Mesenchymal stem cell (in vitro differentiated cells and primary cell): Measurements from ENCODE around the gene ASTN2.
A peak's percentile ranks its signal among the peaks of the same experiment; 100 is the strongest.

Experiments used
- DNase-seq: peaks from one replicate; pipeline ENCODE4 v3.0.0-alpha.2; 2013
- H2AFZ ChIP-seq: one replicate; pipeline ENCODE4 v1.6.1; 2013; ENCODE audit warnings: low read depth, mild to moderate bottlenecking, control low read depth, inconsistent platforms, low read length, moderate library complexity
- H2AK5ac ChIP-seq: 2 replicates; pipeline ENCODE4 v1.6.1; 2013; ENCODE audit warnings: low read length, moderate library complexity, mild to moderate bottlenecking, inconsistent platforms; ENCODE audit not compliant: severe bottlenecking
- H2BK120ac ChIP-seq: one replicate; pipeline ENCODE4 v1.6.1; 2013; ENCODE audit warnings: low read depth, mild to moderate bottlenecking, inconsistent platforms, low read length, moderate library complexity
- H2BK12ac ChIP-seq, 2 experiments: one replicate each; pipeline ENCODE4 v1.6.1; 2013; ENCODE audit warnings: inconsistent platforms in 2 of 2, low read length in 2 of 2, mild to moderate bottlenecking in 2 of 2, moderate library complexity in 2 of 2, control low read depth in 1 of 2
- H2BK15ac ChIP-seq: one replicate; pipeline ENCODE4 v1.6.1; 2013; ENCODE audit warnings: mild to moderate bottlenecking, low read depth, inconsistent platforms; ENCODE audit not compliant: poor library complexity, severe bottlenecking
- H2BK5ac ChIP-seq: 2 replicates; pipeline ENCODE4 v1.6.1; 2013; ENCODE audit warnings: low read depth, mild to moderate bottlenecking, low read length, control low read depth, inconsistent platforms; ENCODE audit not compliant: poor library complexity, severe bottlenecking
- H3K14ac ChIP-seq, 2 experiments: one replicate each; pipeline ENCODE4 v1.6.1; 2013; ENCODE audit warnings: inconsistent platforms in 2 of 2, low read length in 2 of 2, control low read depth in 1 of 2, mild to moderate bottlenecking in 1 of 2, moderate library complexity in 1 of 2
- H3K18ac ChIP-seq, 2 experiments: one replicate each; pipeline ENCODE4 v1.6.1; 2013; ENCODE audit warnings: inconsistent platforms in 2 of 2, low read length in 2 of 2, control low read depth in 1 of 2, low read depth in 1 of 2, mild to moderate bottlenecking in 1 of 2
- H3K23ac ChIP-seq, 2 experiments: one replicate each; pipeline ENCODE4 v1.6.1; 2013; ENCODE audit warnings: inconsistent platforms in 2 of 2, low read length in 2 of 2, mild to moderate bottlenecking in 2 of 2, moderate library complexity in 2 of 2, control low read depth in 1 of 2
- H3K27ac ChIP-seq: 2 replicates; pipeline ENCODE4 v1.5.1; 2013; ENCODE audit warnings: mild to moderate bottlenecking, moderate library complexity, low read length, control low read depth, inconsistent platforms; ENCODE audit not compliant: poor library complexity, severe bottlenecking
- H3K27me3 ChIP-seq, 2 experiments: 2 replicates each; pipeline versions ENCODE4 v1.6.1 to v1.7.0; 2013; ENCODE audit warnings: low read length in 2 of 2, mild to moderate bottlenecking in 2 of 2, moderate library complexity in 2 of 2, control low read depth in 1 of 2, inconsistent platforms in 1 of 2; ENCODE audit not compliant: control insufficient read depth in 1 of 2, insufficient read depth in 1 of 2
- H3K36me3 ChIP-seq, 2 experiments: 2 replicates each; pipeline versions ENCODE4 v1.6.1 to v1.7.0; 2013; ENCODE audit warnings: low read length in 2 of 2, control low read depth in 1 of 2, inconsistent platforms in 1 of 2, low read depth in 1 of 2, mild to moderate bottlenecking in 1 of 2; ENCODE audit not compliant: insufficient read depth in 2 of 2, control insufficient read depth in 1 of 2
- H3K4ac ChIP-seq, 2 experiments: one replicate each; pipeline ENCODE4 v1.6.1; 2013; ENCODE audit warnings: inconsistent platforms in 2 of 2, low read length in 2 of 2, mild to moderate bottlenecking in 2 of 2, moderate library complexity in 2 of 2, control low read depth in 1 of 2, low read depth in 1 of 2
- H3K4me1 ChIP-seq: 2 replicates; pipeline ENCODE4 v1.6.1; 2013; ENCODE audit warnings: low read depth, low read length, control low read depth; ENCODE audit not compliant: control insufficient read depth, insufficient read depth
- H3K4me2 ChIP-seq: 2 replicates; pipeline ENCODE4 v1.6.1; 2013; ENCODE audit warnings: low read length, mild to moderate bottlenecking, inconsistent platforms; ENCODE audit not compliant: poor library complexity, severe bottlenecking
- H3K4me3 ChIP-seq, 2 experiments: 2 replicates each; pipeline versions ENCODE4 v1.5.1 to v1.7.0; 2013; ENCODE audit warnings: low read length in 2 of 2, mild to moderate bottlenecking in 2 of 2, control low read depth in 1 of 2, low read depth in 1 of 2; ENCODE audit not compliant: insufficient read depth in 1 of 2
- H3K79me1 ChIP-seq: replicated peaks from 2 replicates; pipeline ENCODE4 v1.6.1; 2013; ENCODE audit warnings: mild to moderate bottlenecking, control low read depth, low read length, inconsistent platforms; ENCODE audit not compliant: poor library complexity, severe bottlenecking
- H3K9ac ChIP-seq: 2 replicates; pipeline ENCODE4 v1.7.0; 2013; ENCODE audit warnings: mild to moderate bottlenecking, low read length, moderate library complexity
- H3K9me3 ChIP-seq: 2 replicates; pipeline ENCODE4 v1.7.0; 2013; ENCODE audit warnings: mild to moderate bottlenecking, low read length; ENCODE audit not compliant: control insufficient read depth
- H4K8ac ChIP-seq: one replicate; pipeline ENCODE4 v1.6.1; 2013; ENCODE audit warnings: inconsistent platforms, mild to moderate bottlenecking, low read length, moderate library complexity
- H4K91ac ChIP-seq: one replicate; pipeline ENCODE4 v1.6.1; 2013; ENCODE audit warnings: mild to moderate bottlenecking, low read length, inconsistent platforms
- WGBS: methylation state at CpG from one replicate; pipeline ENCODE4 v1.1.7; 2013; ENCODE audit warnings: mixed read lengths; 5-methylcytosine and 5-hydroxymethylcytosine counted together

Gene ASTN2

GRCh38 chr9:116697887-116698286, 717.0 kb downstream of the ASTN2 start:
- Histone ChIP-seq H2BK120ac (no peak overlapping the region), H3K27ac (no peak overlapping the region), H2AK5ac (no peak overlapping the region), H3K18ac (peak overlapping the region in 1 of 2 experiments; percentile 29), H2BK15ac (no peak overlapping the region), H3K4me3 (no peak overlapping the region), H4K91ac (no peak overlapping the region), H3K27me3 (no peaks in the 10 kb centered on the region), H3K79me1 (peaks cover 25% of the 10 kb centered on the region), H3K9ac (no peak overlapping the region), H2BK12ac (no peak overlapping the region), H2AFZ (no peak overlapping the region), H3K4me1 (peaks cover 11% of the 10 kb centered on the region), H4K8ac (no peak overlapping the region), H3K23ac (no peak overlapping the region), H3K4ac (no peak overlapping the region), H2BK5ac (no peak overlapping the region), H3K4me2 (no peak overlapping the region), H3K14ac (no peak overlapping the region), H3K9me3 (no peaks in the 10 kb centered on the region), H3K36me3 (peaks cover 21 to 68% of the 10 kb centered on the region in 2 experiments)
- WGBS = 98% methylated on average over 16 of the region's 16 CpGs
- no peak for DNase-seq

GRCh38 chr9:116697362-116697761, 717.5 kb downstream of the ASTN2 start:
- H2BK5ac ChIP-seq = no peak overlapping the region
- H3K4ac ChIP-seq = no peak overlapping the region
- WGBS = no CpG with 5 or more reads among the region's 1 CpG
- no peak overlapping the region for H2BK15ac ChIP-seq
- H3K9me3 ChIP-seq = no peaks in the 10 kb centered on the region
- no peak overlapping the region for H2BK120ac ChIP-seq
- no peak overlapping the region for H4K91ac ChIP-seq
- no peak overlapping the region for H2AK5ac ChIP-seq
- H3K79me1 ChIP-seq = peaks cover 25% of the 10 kb centered on the region
- no peak overlapping the region for H2BK12ac ChIP-seq
- no peak overlapping the region for H3K14ac ChIP-seq
- no peak overlapping the region for H3K9ac ChIP-seq
- no peak overlapping the region for H2AFZ ChIP-seq
- H4K8ac ChIP-seq = no peak overlapping the region
- H3K4me3 ChIP-seq = no peak overlapping the region
- H3K27ac ChIP-seq = no peak overlapping the region
- peaks cover 21 to 62% of the 10 kb centered on the region in 2 experiments for H3K36me3 ChIP-seq
- H3K27me3 ChIP-seq = no peaks in the 10 kb centered on the region
- H3K4me2 ChIP-seq = no peak overlapping the region
- no peak overlapping the region for H3K18ac ChIP-seq
- peak; percentile 38 for DNase-seq
- H3K4me1 ChIP-seq = peaks cover 11% of the 10 kb centered on the region
- H3K23ac ChIP-seq = no peak overlapping the region

GRCh38 chr9:116695438-116695837, 719.4 kb downstream of the ASTN2 start:
- Histone ChIP-seq H3K18ac (no peak overlapping the region), H3K4me2 (no peak overlapping the region), H4K8ac (no peak overlapping the region), H2BK5ac (no peak overlapping the region), H2BK15ac (no peak overlapping the region), H2BK120ac (no peak overlapping the region), H2AK5ac (no peak overlapping the region), H3K27me3 (no peaks in the 10 kb centered on the region), H3K79me1 (peaks cover 21% of the 10 kb centered on the region), H3K14ac (no peak overlapping the region), H4K91ac (no peak overlapping the region), H2AFZ (no peak overlapping the region), H3K4me3 (no peak overlapping the region), H3K4ac (no peak overlapping the region), H2BK12ac (no peak overlapping the region), H3K36me3 (peaks cover 21 to 53% of the 10 kb centered on the region in 2 experiments), H3K27ac (peak overlapping the region; percentile 31), H3K9ac (no peak overlapping the region), H3K9me3 (no peaks in the 10 kb centered on the region), H3K23ac (no peak overlapping the region), H3K4me1 (peaks cover 10% of the 10 kb centered on the region)
- WGBS = 93% methylated on average over 2 of the region's 3 CpGs
- no peak for DNase-seq

GRCh38 chr9:116694785-116695291, 720.0 kb downstream of the ASTN2 start:
- peaks cover 21 to 50% of the 10 kb centered on the region in 2 experiments for H3K36me3 ChIP-seq
- WGBS = 100% methylated on average over 2 of the region's 4 CpGs

More at GRCh38 chr9:116694785-116695291, 720.0 kb downstream of the ASTN2 start:
- H2BK12ac ChIP-seq = no peak overlapping the region
- H4K91ac ChIP-seq = no peak overlapping the region
- H3K14ac ChIP-seq = no peak overlapping the region
- no peak for DNase-seq
- H2BK120ac ChIP-seq = no peak overlapping the region
- no peak overlapping the region for H2AK5ac ChIP-seq
- H3K23ac ChIP-seq = no peak overlapping the region
- no peak overlapping the region for H3K9ac ChIP-seq
- no peak overlapping the region for H3K4ac ChIP-seq
- H3K4me2 ChIP-seq = no peak overlapping the region
- H2BK5ac ChIP-seq = no peak overlapping the region
- H3K27ac ChIP-seq = peak overlapping the region; percentile 59
- H2BK15ac ChIP-seq = no peak overlapping the region
- H4K8ac ChIP-seq = no peak overlapping the region
- H3K4me3 ChIP-seq = no peak overlapping the region
- no peak overlapping the region for H3K18ac ChIP-seq
- no peaks in the 10 kb centered on the region for H3K27me3 ChIP-seq
- peaks cover 16% of the 10 kb centered on the region for H3K79me1 ChIP-seq
- no peak overlapping the region for H2AFZ ChIP-seq
- H3K4me1 ChIP-seq = peaks cover 10% of the 10 kb centered on the region
- no peaks in the 10 kb centered on the region for H3K9me3 ChIP-seq
